ENCODE measurements around the gene SOX5. TPM values are rescaled to one million over a fixed set of nuclear protein-coding genes. Genes with fewer than 3 reads are reported as not detected.

The SOX5 gene
- total RNA-seq, 1 donor from 2014 or later, result 2.9 TPM

DNA sequence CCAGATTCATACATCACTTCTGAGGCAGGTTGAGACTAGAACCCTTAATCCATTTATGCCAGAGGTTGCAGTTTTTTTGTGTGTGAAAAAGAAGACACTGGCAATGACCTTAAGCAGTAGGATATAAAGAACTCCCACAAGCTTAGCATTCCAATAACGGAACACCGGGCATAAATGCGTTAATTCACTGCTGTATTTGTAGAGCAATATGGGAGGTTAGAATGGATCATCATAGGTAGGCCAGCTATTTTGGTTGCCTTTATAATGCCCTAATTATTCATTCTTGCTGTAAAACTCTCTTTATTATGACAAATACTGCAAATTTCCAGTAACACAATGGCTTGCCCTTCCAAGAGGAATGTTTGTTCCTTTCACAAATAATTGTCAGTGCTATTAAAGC, 322.7 kb downstream of the SOX5 start:
- no peaks in the 10 kb centered on the region for H3K36me3 ChIP-seq
- H3K4me3 ChIP-seq, result no peak overlapping the region
- TF ChIP-seq, protein P1, sequence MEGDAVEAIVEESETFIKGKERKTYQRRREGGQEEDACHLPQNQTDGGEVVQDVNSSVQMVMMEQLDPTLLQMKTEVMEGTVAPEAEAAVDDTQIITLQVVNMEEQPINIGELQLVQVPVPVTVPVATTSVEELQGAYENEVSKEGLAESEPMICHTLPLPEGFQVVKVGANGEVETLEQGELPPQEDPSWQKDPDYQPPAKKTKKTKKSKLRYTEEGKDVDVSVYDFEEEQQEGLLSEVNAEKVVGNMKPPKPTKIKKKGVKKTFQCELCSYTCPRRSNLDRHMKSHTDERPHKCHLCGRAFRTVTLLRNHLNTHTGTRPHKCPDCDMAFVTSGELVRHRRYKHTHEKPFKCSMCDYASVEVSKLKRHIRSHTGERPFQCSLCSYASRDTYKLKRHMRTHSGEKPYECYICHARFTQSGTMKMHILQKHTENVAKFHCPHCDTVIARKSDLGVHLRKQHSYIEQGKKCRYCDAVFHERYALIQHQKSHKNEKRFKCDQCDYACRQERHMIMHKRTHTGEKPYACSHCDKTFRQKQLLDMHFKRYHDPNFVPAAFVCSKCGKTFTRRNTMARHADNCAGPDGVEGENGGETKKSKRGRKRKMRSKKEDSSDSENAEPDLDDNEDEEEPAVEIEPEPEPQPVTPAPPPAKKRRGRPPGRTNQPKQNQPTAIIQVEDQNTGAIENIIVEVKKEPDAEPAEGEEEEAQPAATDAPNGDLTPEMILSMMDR (IDR thresholded peaks at IDR 0.05; ENCODE audit: borderline replicate concordance), result no peak
- intact Hi-C loops (cut with micrococcal nuclease), result no loop called here
- DNase-seq, result no peak
- no peaks in the 10 kb centered on the region for H3K4me1 ChIP-seq
- no peaks in the 10 kb centered on the region for H3K27me3 ChIP-seq (ENCODE audit: low read depth)
- no peak overlapping the region for H3K27ac ChIP-seq (replicated peaks)
- H3K9me3 ChIP-seq (replicated peaks), result no peaks in the 10 kb centered on the region

DNA sequence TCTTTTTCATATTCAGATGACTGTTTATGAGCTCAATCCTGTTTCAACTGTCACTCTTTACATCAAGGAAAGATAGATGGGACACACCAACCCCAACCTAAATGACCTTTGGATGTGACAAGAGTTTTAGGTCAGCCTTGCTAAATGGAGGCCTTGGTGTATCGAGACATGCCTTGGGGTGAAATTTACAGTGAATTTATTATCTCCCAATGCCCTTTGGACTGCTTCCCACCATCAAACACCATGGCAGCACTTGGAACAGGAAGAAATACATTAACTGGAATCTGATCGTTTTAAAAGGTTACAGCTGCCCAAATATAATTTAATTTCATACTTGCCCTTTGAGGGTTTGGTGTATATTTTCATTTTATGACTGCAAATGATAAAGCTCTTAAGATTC, 327.6 kb downstream of the SOX5 start:
- Histone ChIP-seq H3K27ac (replicated peaks) (no peak overlapping the region), H3K9me3 (replicated peaks) (no peaks in the 10 kb centered on the region), H3K4me1 (no peaks in the 10 kb centered on the region), H3K36me3 (no peaks in the 10 kb centered on the region), H3K27me3 (ENCODE audit: low read depth) (no peaks in the 10 kb centered on the region), H3K4me3 (no peak overlapping the region)
- DNase-seq, result no peak
- intact Hi-C loops (cut with micrococcal nuclease), result no loop called here
- TF ChIP-seq, protein P1 (IDR thresholded peaks at IDR 0.05; ENCODE audit: borderline replicate concordance), result no peak

DNA sequence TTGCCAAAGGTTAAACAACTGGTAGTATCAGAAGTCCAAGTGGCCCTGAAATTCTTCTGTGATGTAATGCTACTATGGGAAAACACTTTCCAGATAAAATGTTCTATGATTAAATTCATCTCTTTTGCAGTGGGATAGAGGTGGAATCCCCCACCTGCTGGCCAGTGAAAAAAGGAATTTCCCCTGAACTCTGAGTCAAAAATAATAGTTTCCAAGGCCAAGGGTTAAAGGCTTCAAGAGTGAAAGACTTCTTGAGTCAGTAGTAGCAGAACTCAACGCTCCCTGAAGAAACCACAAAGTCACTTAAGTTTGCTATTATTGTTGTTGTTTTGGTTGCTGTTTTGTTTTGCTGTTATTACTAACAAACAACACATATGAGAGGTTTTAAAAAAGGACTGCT, 330.8 kb downstream of the SOX5 start:
- TF ChIP-seq, protein P1 (IDR thresholded peaks at IDR 0.05; ENCODE audit: borderline replicate concordance), result no peak
- no peak for DNase-seq
- Histone ChIP-seq H3K9me3 (replicated peaks) (peaks cover 4% of the 10 kb centered on the region), H3K4me3 (no peak overlapping the region), H3K27ac (replicated peaks) (no peak overlapping the region), H3K27me3 (ENCODE audit: low read depth) (no peaks in the 10 kb centered on the region), H3K36me3 (no peaks in the 10 kb centered on the region), H3K4me1 (no peaks in the 10 kb centered on the region)
- intact Hi-C loops (cut with micrococcal nuclease), result no loop called here

DNA sequence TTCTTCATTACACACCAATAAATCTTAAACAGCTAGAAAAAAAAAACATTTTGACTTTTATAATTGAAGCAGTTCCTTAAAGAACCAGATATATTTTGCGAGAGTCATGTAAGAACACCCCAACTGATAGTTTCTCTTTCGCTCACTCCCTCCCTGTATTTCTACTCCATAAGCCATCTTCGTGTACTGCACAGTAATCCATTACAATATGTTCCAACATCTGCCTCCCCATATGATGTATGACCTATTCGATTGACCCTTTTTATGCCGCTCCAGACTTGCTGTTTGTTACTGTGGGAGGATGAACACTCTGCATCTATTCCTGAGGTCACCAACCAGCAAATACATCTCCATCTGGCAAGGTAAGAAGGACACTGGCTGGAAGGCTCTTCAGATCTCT, 331.7 kb downstream of the SOX5 start:
- TF ChIP-seq, protein P1 (IDR thresholded peaks at IDR 0.05; ENCODE audit: borderline replicate concordance), result no peak
- Histone ChIP-seq H3K9me3 (replicated peaks) (peaks cover 4% of the 10 kb centered on the region), H3K27ac (replicated peaks) (no peak overlapping the region), H3K36me3 (no peaks in the 10 kb centered on the region), H3K27me3 (ENCODE audit: low read depth) (no peaks in the 10 kb centered on the region), H3K4me3 (no peak overlapping the region), H3K4me1 (no peaks in the 10 kb centered on the region)
- DNase-seq, result no peak
- intact Hi-C loops (cut with micrococcal nuclease), result no loop called here

DNA sequence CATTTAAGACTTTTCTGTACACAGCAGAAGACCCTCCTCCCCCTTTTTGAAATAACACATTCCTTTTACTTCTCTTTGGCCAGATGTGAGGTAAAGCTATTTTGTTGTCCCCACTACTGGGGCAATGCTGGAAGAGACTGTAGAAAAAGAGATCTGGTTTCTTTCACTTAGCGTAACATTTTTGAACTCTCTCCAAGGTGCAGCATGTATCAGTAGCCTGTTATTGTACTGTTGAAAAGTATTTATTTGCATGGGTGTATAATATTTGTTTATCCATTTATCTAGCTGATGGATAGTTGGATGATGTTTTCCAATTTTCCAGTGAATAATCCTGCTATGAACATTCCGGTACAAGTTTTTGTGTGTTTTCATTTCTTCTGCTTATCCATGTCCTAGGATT, 335.2 kb downstream of the SOX5 start:
- Histone ChIP-seq H3K9me3 (replicated peaks) (peaks cover 4% of the 10 kb centered on the region), H3K36me3 (no peaks in the 10 kb centered on the region), H3K27me3 (ENCODE audit: low read depth) (no peaks in the 10 kb centered on the region), H3K4me1 (no peaks in the 10 kb centered on the region), H3K27ac (replicated peaks) (no peak overlapping the region), H3K4me3 (no peak overlapping the region)
- TF ChIP-seq, protein P1 (IDR thresholded peaks at IDR 0.05; ENCODE audit: borderline replicate concordance), result no peak
- DNase-seq, result no peak
- intact Hi-C loops (cut with micrococcal nuclease), result no loop called here

DNA sequence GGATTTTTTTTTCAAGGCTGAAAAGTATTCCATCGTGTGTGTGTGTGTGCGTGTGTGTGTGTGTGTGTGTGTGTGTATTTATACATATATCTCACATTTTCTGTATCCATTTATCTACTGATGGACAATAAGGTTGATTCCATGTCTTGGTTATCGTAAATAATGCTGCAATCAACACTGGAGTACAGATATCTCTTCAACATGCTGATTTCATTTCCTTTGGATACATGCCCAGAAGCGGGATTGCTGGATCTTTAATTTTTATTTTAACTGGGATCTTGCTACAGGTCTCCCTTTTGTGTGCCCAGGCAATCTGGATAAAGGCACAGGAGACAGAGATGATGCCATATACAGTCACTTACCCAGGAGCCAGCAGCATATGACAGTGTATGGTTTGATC, 338.1 kb downstream of the SOX5 start:
- peaks cover 4% of the 10 kb centered on the region for H3K9me3 ChIP-seq (replicated peaks)

More for the DNA sequence above, 338.1 kb downstream of the SOX5 start:
- Histone ChIP-seq H3K36me3 (no peaks in the 10 kb centered on the region), H3K27ac (replicated peaks) (no peak overlapping the region), H3K27me3 (ENCODE audit: low read depth) (no peaks in the 10 kb centered on the region), H3K4me3 (no peak overlapping the region), H3K4me1 (no peaks in the 10 kb centered on the region)
- intact Hi-C loops (cut with micrococcal nuclease), result no loop called here
- TF ChIP-seq, protein P1 (IDR thresholded peaks at IDR 0.05; ENCODE audit: borderline replicate concordance), result no peak
- DNase-seq, result no peak

Measured in left ventricle myocardium inferior (tissue), 1 donor.